MM.1S (cell line): ENCODE results near the gene AKAP8L.
"Not testable (repeated sequence)": the region's sequence is repeated elsewhere in the genome, so short reads cannot be mapped to it uniquely, and the experiment has no call there.

Source experiments
- CTCF ChIP-seq: fragments of 300-600 bp; sonication (generic); IDR thresholded peaks from 2 replicates; pipeline ENCODE4 v1.5.1; 2016; ENCODE audit warnings: antibody characterized with exemption, low read length, mixed read lengths
- EZH2 ChIP-seq: fragments of 300-600 bp; sonication (generic); optimal IDR thresholded peaks from 2 replicates; pipeline ENCODE3; 2017; ENCODE audit warnings: low read depth, mild to moderate bottlenecking, antibody characterized with exemption, low read length, mixed read lengths
- EZH2phosphoT487 ChIP-seq: fragments of 300-600 bp; sonication (generic); IDR thresholded peaks from 2 replicates; pipeline ENCODE4 v1.6.1; 2018; ENCODE audit warnings: antibody characterized with exemption, low read length

- TF ChIP-seq CTCF, EZH2, EZH2phosphoT487: not testable (repeated sequence)
Observed at GRCh38 chr19:15360015-15360414, 58.8 kb downstream of the AKAP8L start.
